Peyer's patch (tissue), 4 donors: Measurements from ENCODE around the gene BCR. TPM values are rescaled to one million over a fixed set of nuclear protein-coding genes. Genes with fewer than 3 reads are reported as not detected.

Experiments used
- DNase-seq, 3 donors: peaks; one replicate each; pipeline ENCODE4 v3.0.0-alpha.2; 2017 to 2019
- H3K27ac ChIP-seq, 4 donors: fragments of 200-600 bp; sonication (generic); one replicate each; pipeline ENCODE4 v1.5.1; 2016 to 2019
- H3K27me3 ChIP-seq, 2 donors: fragments of 200-600 bp; sonication (generic); one replicate each; pipeline ENCODE4 v1.5.1; 2019
- H3K36me3 ChIP-seq, 3 donors: fragments of 200-600 bp; sonication (generic); one replicate each; pipeline ENCODE4 v1.5.1; 2016 to 2019
- H3K4me1 ChIP-seq, 4 donors: fragments of 200-600 bp; sonication (generic); one replicate each; pipeline ENCODE4 v1.5.1; 2016 to 2019
- H3K4me3 ChIP-seq, 4 donors: fragments of 200-600 bp; sonication (generic); 1 replicate in 3 of 4; 2 replicates in 1 of 4; pipeline ENCODE4 v1.5.1; 2016 to 2019; ENCODE audit warnings: mild to moderate bottlenecking in 1 of 4
- H3K9me3 ChIP-seq, 4 donors: fragments of 200-600 bp; sonication (generic); one replicate each; pipeline ENCODE4 v1.5.1; 2016 to 2019; ENCODE audit warnings: mild to moderate bottlenecking in 1 of 4
- POLR2A ChIP-seq, 2 donors: fragments of 450-650 bp; IDR thresholded peaks; one replicate each; pipeline ENCODE4 v1.5.1; 2017; ENCODE audit warnings: antibody characterized with exemption in 2 of 2, mild to moderate bottlenecking in 2 of 2, moderate library complexity in 2 of 2
- total RNA-seq, 4 donors: library from RNA; depleted of rRNA; stranded (reverse); fragments of >200 nt; gene quantifications; one replicate each; pipeline ENCODE4 v1.1.0, GENCODE V29; 2016
- TF ChIP-seq, protein P1 (sequence below), 6 experiments: fragments of 450-650 bp in 4 of 6; fragments of 200-600 bp in 2 of 6; sonication (generic) in 1 of 6; IDR thresholded peaks; one replicate each; pipeline ENCODE4 v1.5.1; 2017 to 2019; ENCODE audit warnings: antibody characterized with exemption in 6 of 6, mild to moderate bottlenecking in 3 of 6, moderate library complexity in 1 of 6

BCR gene
- total RNA-seq, 4 donors from 2014 or later, result 55.8 to 86.9 (median 66.1) TPM

DNA sequence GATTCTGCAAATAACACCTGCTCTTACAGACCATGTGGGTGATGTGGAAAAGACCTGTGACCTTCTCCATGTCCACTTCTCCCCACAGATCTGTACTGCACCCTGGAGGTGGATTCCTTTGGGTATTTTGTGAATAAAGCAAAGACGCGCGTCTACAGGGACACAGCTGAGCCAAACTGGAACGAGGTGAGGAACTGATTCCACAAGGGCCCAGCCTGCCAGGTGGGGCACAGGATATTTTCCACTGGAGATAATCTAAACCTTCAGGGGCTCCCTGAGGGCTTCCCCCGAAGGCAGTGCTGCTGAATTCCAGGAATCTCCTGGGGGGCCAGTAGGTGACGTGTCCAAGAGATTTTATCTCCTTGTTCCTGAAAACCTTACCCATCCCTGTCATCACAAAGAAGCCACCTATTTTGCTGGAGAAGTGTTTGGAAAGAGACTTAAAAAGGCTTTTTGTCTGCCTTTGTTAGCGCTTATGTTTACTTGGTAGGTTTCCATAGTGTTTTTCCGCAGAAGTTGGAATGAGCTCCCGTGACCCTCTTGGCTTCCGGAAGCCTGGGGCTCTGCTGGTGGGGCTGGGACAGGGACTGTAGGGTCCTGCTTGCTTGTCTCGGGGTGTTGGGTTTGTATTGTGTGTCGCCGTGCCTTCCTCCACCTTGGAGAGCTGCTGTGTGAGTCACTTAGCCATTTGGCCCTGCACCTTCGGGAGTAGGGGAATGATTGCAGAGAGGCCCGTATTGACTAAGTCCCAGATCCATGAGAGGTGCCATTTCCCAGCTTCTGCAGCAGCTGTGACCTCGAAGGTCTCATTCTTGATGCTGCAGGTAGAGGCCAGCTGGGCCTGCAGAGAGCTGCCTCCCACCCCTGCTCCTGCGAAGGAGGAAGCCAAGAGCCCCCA lies 112.4 kb downstream of the BCR start:
- no peak for DNase-seq
- Histone ChIP-seq H3K9me3 (no peaks in the 10 kb centered on the region), H3K4me3 (no peak overlapping the region), H3K27me3 (no peaks in the 10 kb centered on the region), H3K36me3 (peaks cover 0 to 70% (median 0%) of the 10 kb centered on the region in 3 donors), H3K27ac (no peak overlapping the region), H3K4me1 (no peaks in the 10 kb centered on the region)
- no peak for TF ChIP-seq POLR2A (IDR thresholded peaks at IDR 0.05)
- TF ChIP-seq, protein P1, sequence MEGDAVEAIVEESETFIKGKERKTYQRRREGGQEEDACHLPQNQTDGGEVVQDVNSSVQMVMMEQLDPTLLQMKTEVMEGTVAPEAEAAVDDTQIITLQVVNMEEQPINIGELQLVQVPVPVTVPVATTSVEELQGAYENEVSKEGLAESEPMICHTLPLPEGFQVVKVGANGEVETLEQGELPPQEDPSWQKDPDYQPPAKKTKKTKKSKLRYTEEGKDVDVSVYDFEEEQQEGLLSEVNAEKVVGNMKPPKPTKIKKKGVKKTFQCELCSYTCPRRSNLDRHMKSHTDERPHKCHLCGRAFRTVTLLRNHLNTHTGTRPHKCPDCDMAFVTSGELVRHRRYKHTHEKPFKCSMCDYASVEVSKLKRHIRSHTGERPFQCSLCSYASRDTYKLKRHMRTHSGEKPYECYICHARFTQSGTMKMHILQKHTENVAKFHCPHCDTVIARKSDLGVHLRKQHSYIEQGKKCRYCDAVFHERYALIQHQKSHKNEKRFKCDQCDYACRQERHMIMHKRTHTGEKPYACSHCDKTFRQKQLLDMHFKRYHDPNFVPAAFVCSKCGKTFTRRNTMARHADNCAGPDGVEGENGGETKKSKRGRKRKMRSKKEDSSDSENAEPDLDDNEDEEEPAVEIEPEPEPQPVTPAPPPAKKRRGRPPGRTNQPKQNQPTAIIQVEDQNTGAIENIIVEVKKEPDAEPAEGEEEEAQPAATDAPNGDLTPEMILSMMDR (IDR thresholded peaks at IDR 0.05), result no peak

GRCh38 chr22:23293720-23294119 lies 113.4 kb downstream of the BCR start:
- no peaks in the 10 kb centered on the region for H3K9me3 ChIP-seq
- no peak overlapping the region for H3K27ac ChIP-seq
- TF ChIP-seq POLR2A (IDR thresholded peaks at IDR 0.05), result no peak
- TF ChIP-seq, protein P1 (IDR thresholded peaks at IDR 0.05), result no peak
- no peak overlapping the region for H3K4me3 ChIP-seq
- H3K36me3 ChIP-seq, result peaks cover 0 to 76% (median 0%) of the 10 kb centered on the region in 3 donors
- H3K4me1 ChIP-seq, result no peaks in the 10 kb centered on the region
- no peaks in the 10 kb centered on the region for H3K27me3 ChIP-seq
- no peak for DNase-seq

DNA sequence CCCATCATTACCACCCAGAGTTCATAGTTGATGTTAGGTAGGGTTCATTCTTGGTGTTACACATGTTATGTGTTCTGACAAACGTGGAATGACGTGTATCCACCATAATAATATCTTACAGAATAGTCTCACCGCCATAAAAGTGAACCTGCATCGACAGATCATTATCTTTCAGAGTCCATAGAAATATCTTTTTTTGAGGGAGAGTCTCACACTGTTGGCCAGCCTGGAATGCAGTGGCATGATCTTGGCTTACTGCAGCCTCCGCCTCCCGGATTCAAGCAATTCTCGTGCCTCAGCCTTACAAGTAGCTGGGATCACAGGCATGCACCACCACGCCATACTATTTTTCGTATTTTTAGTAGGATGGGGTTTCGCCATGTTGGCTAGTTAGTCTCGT lies 113.9 kb downstream of the BCR start:
- Histone ChIP-seq H3K4me3 (no peak overlapping the region), H3K36me3 (peaks cover 0 to 75% (median 0%) of the 10 kb centered on the region in 3 donors)

GRCh38 chr22:23300476-23300875 lies 120.2 kb downstream of the BCR start:
- Histone ChIP-seq H3K4me3 (no peak overlapping the region), H3K4me1 (peaks cover 0 to 4% (median 0%) of the 10 kb centered on the region in 4 donors), H3K27ac (no peak overlapping the region), H3K9me3 (no peaks in the 10 kb centered on the region), H3K27me3 (no peaks in the 10 kb centered on the region), H3K36me3 (peaks cover 0 to 55% (median 0%) of the 10 kb centered on the region in 3 donors)
- no peak for TF ChIP-seq POLR2A (IDR thresholded peaks at IDR 0.05)
- TF ChIP-seq, protein P1 (IDR thresholded peaks at IDR 0.05), result no peak
- no peak for DNase-seq

More for the DNA sequence above, 113.9 kb downstream of the BCR start:
- no peaks in the 10 kb centered on the region for H3K27me3 ChIP-seq
- H3K4me1 ChIP-seq, result no peaks in the 10 kb centered on the region
- no peak overlapping the region for H3K27ac ChIP-seq
- TF ChIP-seq, protein P1 (IDR thresholded peaks at IDR 0.05), result no peak
- no peak for TF ChIP-seq POLR2A (IDR thresholded peaks at IDR 0.05)
- DNase-seq, result no peak
- no peaks in the 10 kb centered on the region for H3K9me3 ChIP-seq

DNA sequence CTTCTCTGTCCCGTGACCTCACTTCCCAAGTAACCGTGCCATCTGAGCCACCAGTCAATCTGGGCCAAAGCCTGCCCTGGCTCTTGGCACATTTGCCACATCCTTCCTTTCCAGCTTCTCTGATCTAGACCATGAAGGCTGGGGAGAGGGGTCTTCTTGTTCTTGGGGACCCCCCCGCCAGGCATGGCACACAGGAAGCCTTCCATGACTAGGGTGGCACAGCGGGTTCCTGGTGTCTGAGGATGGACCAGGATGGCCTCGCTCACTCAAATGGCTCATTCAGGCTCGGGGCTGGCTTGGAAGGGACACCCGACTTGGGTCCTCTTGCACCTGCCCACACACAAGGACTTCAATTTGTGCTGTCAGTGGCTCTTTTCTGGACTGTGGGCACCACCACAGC lies 121.3 kb downstream of the BCR start:
- Histone ChIP-seq H3K36me3 (peaks cover 0 to 48% (median 0%) of the 10 kb centered on the region in 3 donors), H3K27ac (no peak overlapping the region), H3K27me3 (no peaks in the 10 kb centered on the region), H3K4me1 (peaks cover 0 to 7% (median 0%) of the 10 kb centered on the region in 4 donors), H3K4me3 (no peak overlapping the region), H3K9me3 (no peaks in the 10 kb centered on the region)
- TF ChIP-seq, protein P1 (IDR thresholded peaks at IDR 0.05), result no peak
- TF ChIP-seq POLR2A (IDR thresholded peaks at IDR 0.05), result no peak
- DNase-seq, result no peak
